NOMO-1 treated with DMSO at 0.1 percent for 48 hours (cell line): Measurements from ENCODE around the gene PATJ.
A peak's percentile ranks its signal among the peaks of the same experiment; 100 is the strongest.
"Not testable (repeated sequence)": the region's sequence is repeated elsewhere in the genome, so short reads cannot be mapped to it uniquely, and the experiment has no call there.

ENCODE experiments used
- DNase-seq: peaks from one replicate; lab custom pipeline; 2025; ENCODE audit not compliant: unreplicated experiment; lab: John Stamatoyannopoulos, UW

The PATJ gene

GRCh38 chr1:62144238-62144831, 402.1 kb downstream of the PATJ start:
- peak; percentile 28 for DNase-seq

GRCh38 chr1:62159940-62160348, 417.7 kb downstream of the PATJ start:
- no peak for DNase-seq

- no peak for DNase-seq
These were observed 419.4 kb downstream of the PATJ start for GRCh38 chr1:62161711-62162110.

GRCh38 chr1:62170380-62170779, 428.1 kb downstream of the PATJ start:
- not testable (repeated sequence) for DNase-seq

GRCh38 chr1:62175568-62176179, 433.4 kb downstream of the PATJ start:
- DNase-seq, result peak; percentile 58

- no peak for DNase-seq
These were observed 434.5 kb downstream of the PATJ start for GRCh38 chr1:62176597-62177312.

- DNase-seq, result no peak
These were observed 435.3 kb downstream of the PATJ start for GRCh38 chr1:62177621-62178020.

GRCh38 chr1:62178372-62178771, 436.1 kb downstream of the PATJ start:
- no peak for DNase-seq

- not testable (repeated sequence) for DNase-seq
These were observed 437.8 kb downstream of the PATJ start for GRCh38 chr1:62180054-62180453.

GRCh38 chr1:62180639-62181038, 438.4 kb downstream of the PATJ start:
- no peak for DNase-seq

- DNase-seq, result no peak
These were observed 439.3 kb downstream of the PATJ start for GRCh38 chr1:62181532-62181931.

GRCh38 chr1:62182157-62182556, 439.9 kb downstream of the PATJ start:
- DNase-seq, result not testable (repeated sequence)

- not testable (repeated sequence) for DNase-seq
These were observed 441.1 kb downstream of the PATJ start for GRCh38 chr1:62183164-62184020.

- DNase-seq, result no peak
These were observed 442.1 kb downstream of the PATJ start for GRCh38 chr1:62184336-62184735.

- not testable (repeated sequence) for DNase-seq
These were observed 443.0 kb downstream of the PATJ start for GRCh38 chr1:62185233-62185632.

GRCh38 chr1:62185677-62186076, 443.4 kb downstream of the PATJ start:
- DNase-seq, result no peak

GRCh38 chr1:62187548-62187947, 445.3 kb downstream of the PATJ start:
- no peak for DNase-seq

GRCh38 chr1:62188111-62188510, 445.8 kb downstream of the PATJ start:
- DNase-seq, result no peak

- no peak for DNase-seq
These were observed 452.6 kb downstream of the PATJ start, which contains the start of gene L1TD1 for GRCh38 chr1:62194651-62195544. L1TD1 (plus strand) TSS chr1:62194849; CDS start chr1:62206629, 11,780 bp downstream.

- DNase-seq, result no peak
These were observed 453.9 kb downstream of the PATJ start for GRCh38 chr1:62196086-62196690.
